Measurements from ENCODE around the gene GBX2.

GBX2 gene

GRCh38 chr2:236166796-236167296 lies 1.3 kb downstream of the GBX2 start:
- no peak for DNase-seq

GRCh38 chr2:236165842-236166795 lies 2.1 kb downstream of the GBX2 start:
- no peak for DNase-seq

GRCh38 chr2:236164925-236165841 lies 3.0 kb downstream of the GBX2 start:
- DNase-seq, result no peak

DNA sequence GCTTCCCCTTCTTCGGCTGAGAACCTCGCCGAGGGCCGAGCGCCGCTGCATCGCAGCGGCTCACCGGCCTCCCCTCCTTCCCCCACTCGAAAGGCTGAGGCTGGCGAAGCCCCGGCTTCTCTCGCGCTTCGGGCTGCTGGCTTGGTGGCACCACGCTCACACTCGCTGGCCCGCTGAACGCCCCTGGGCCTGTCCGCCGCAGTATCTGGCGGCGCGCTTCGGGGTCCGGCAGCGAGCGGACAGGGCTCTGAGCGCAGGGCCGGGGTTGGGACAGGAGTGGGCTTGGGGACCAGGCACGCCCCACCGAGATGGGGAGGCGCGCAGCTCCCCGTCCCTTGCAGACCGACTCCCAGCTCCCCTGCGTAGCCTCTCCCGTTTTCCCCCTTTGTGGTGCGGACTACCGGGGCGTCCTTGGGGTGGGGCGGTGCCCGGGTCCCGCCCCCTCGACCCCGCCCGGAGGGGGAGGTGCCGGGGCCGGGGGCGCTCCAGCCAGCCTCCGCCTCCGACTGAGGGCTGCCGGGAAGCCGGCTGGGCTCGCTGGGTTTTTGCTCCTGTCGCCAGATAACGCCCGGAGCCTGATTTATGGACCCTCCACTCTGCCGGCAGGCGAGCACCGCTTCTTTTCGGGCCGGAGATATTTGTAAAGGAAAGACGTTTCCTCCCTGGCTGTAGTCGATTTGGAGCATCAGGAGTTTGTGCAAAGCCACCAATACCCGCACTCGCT lies 3.8 kb downstream of the GBX2 start:
- DNase-seq, result no peak

DNA sequence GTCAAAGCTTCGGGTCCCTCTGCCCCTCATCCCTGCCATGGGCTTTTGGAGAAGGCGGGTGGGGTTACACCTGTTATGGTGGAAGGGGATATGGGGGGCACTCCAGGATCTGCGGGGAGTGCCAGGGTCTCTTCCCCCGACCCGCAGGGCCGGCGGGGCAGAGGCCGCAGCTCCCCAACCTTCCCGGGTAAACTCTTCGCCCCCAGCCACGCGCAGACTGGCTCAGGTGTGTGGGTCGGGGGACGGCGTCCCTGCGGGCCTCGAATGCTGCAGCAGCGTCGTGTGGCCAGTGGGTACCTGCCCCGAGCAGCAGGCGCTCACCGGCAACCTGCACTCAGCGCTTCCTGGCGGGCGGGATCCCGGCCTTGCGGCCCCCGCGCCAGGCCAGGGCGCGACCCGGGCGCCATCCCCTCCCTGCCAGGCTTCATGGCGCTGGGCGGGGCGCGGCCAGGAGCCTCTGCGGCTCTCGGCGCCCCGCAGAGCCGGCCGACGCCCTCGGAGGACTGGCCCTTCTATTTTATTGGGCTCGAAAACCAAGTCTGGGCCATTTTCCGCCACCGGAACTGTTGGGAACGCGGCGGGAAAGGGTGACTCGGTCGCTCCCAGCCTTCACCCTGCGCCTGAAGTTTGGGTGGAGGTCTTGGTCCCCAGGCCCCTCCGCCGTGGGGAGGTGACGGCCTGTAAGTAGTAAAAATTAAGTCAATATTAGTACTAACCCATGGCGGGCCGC lies 4.5 kb downstream of the GBX2 start:
- DNase-seq, result no peak

GRCh38 chr2:236162882-236163470 lies 5.2 kb downstream of the GBX2 start:
- no peak for DNase-seq

DNA sequence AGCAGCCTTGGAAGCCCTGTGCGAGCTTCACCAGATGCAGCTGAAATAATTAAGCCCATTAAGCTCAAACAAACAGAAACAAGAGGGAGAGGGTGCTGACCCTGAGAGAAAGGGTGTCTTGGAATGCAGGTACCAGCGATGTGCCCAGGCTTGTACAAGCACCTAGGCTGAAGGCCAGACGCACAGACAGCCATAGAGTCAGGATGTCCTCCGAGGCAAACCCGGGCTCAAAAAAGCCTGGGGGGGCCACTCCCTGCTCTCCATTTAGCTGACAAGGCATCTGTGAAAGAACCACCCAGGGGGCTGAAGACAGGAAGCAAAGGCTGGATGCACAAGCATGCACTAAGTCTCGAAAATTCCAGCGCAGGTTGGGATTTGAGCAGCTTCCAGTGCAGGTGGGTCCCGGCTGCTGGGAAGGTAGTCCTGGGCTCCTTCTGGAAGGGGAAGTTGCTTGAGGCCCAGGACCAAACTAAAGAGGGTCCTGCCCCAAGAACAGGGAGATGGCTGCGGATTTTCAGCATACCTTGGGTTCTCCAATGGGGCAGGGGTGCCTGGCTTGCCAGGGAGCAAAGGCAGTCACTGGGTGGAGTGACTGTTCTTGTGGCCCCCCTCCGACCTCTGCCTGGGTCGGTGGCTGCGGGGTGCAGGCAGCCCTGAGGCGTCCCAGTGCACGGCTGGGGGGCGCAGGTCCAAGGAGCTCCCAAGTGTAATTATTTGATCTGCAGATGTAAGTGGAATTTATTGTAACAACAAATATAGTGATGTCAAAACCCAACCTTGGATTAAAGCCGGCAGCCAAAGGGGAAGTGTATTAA lies 5.9 kb downstream of the GBX2 start:
- no peak for DNase-seq

GRCh38 chr2:236161531-236161930 lies 6.7 kb downstream of the GBX2 start:
- DNase-seq, result no peak

DNA sequence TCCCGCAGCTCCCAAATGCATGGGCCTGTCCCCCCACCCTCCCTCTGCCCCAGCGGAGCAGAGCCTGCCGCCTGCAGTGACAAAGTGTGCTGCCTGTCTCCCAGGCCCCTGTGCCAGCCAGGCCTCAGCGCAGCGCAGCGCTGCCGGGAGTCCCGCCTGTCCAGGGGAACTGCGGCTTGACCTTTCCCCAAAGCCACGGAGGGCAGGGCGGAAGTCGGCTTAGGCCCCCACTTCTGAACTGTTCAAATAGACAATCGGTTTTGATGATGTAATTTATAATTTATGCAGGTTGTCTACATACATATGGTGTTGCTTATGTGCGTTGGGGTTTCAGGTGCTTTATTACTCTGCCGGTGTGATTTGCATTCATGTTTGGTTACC lies 7.1 kb downstream of the GBX2 start:
- peak; percentile 14 for DNase-seq

DNA sequence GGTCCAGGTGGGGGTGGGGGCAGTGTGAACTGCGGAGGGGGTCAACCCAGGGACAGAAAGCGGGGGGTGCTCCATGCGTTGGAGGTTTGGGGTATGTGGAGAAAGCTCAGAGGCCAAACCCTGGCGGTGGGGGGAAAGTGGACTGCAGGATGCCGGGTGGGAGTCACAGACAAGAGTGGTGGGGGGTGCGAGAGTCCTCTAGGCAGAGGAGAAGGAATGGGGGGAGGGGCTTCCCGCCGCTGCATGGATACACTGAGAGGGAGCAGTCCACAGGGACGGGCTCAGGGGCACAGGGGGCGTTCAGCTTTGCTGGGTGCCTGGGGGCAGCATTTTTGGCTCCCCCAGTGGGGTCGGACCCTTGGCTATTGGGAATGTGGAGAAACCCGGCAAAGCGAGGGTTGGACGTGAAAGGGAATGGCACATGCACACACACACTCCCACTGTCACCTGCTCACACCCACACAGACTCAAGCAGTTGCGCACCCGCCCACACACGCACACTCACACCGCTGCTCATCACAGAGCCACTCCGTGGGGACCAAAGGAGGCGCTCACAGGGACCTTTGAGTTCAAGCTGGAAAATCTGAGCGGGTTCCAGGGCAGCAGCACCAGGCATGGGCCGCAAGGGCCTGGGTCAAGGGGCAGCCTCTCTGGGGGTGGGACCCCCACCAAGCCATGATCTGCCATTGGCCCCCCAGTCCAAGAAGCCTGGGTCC lies 7.7 kb downstream of the GBX2 start:
- no peak for DNase-seq

GRCh38 chr2:236159778-236160170 lies 8.4 kb downstream of the GBX2 start:
- DNase-seq, result no peak

DNA sequence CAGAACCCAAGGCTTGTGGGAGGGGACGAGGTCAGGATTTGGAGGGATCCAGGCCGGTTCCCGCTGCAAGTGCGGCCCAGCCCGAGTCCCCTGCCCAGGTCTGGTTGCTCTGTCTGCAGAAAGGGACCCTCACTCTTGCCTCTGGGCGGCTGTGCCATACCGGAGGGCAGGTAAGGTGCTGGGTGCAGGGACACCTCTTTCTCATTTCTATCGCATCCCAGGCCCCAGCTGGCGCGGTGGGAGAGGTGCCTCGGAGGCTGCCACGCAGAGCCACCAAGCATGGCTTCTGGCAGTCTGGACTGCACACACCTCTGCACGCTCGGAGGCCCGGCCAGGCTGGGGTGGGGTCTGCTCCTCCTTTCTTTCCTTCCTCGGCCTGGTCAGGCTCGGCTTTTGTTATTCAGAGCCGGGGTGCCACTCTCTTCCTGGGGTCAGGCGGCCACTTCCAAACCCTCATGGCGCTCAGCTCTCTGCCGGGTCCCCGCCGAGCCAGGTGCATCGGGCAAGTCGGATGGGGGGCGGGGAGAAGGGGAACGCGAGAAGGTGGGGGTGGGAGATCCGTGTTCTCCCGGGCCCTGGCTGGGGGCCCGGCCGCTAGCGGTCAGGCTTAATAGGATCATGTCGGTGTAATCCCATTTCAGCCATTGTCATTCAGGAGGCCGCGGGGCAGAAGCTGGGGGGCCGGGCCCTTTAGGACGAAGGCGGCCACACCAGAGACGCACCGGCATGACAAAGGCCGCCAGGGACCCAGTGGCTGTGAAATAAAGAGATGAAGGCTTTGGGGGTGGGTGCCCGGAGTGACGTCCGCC lies 9.0 kb downstream of the GBX2 start:
- DNase-seq, result no peak

GRCh38 chr2:236157815-236158498 lies 10.2 kb downstream of the GBX2 start:
- no peak for DNase-seq

- DNase-seq, result no peak
Measured at GRCh38 chr2:236157366-236157765, 10.8 kb downstream of the GBX2 start.

DNA sequence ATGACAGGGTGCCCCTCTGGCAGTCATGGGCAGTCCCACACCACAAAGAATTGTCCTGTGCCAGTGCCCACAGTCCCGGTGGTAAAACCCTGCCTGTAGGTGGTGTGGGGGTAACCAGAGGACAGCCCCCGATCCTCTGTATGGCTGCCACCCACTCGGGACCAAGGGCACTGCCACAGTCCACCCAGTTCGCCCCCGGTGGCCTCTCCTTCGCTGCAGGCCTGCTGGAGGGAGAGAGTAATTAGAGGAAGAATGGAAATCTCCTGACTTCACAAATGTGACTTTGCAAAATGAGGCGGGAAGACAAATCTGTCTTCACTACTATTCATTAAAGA lies 11.4 kb downstream of the GBX2 start:
- DNase-seq, result no peak

GRCh38 chr2:236156095-236156859 lies 11.9 kb downstream of the GBX2 start:
- DNase-seq, result no peak

GRCh38 chr2:236155406-236155805 lies 12.8 kb downstream of the GBX2 start:
- DNase-seq, result no peak

DNA sequence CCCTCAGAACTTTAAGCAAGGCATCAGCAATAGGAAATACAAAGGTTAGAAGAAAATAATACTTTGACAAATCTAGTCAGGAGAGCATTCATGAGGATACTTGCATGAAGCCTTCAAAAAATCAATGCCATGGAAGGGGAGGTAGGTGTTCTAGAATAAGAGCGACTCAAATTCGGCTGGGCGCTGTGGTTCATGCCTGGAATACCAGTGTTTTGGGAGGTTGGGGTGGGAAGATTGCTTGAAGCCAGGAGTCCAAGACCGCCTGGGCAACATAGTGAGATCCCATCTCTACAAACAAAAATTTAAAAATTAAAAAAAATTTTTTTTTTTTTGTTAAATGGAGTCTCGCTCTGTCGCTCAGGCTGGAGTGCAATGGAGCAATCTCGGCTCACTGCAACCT lies 21.8 kb downstream of the GBX2 start:
- no peak for DNase-seq
